B cell (primary cell): ENCODE data around the gene SLC13A3. TPM values are rescaled to one million over a fixed set of nuclear protein-coding genes. Genes with fewer than 3 reads are reported as not detected.

ENCODE experiments used
- ATAC-seq: fragments of 200-7000 bp; cut with Tn5 transposase; one replicate; pipeline ENCODE4 v1.10.0; 2021; ENCODE audit warnings: low read depth, mild to moderate bottlenecking, moderate number of reproducible peaks, moderate library complexity
- CTCF ChIA-PET: fragments of 350-600 bp; sonication (Branson Sonifier 250); formaldehyde crosslinking; loops from one replicate; lab custom pipeline; 2021; ENCODE audit warnings: antibody characterized with exemption, inconsistent platforms; lab: Charles Lee
- POLR2A ChIA-PET: fragments of 350-600 bp; sonication (Branson Sonifier 250); formaldehyde crosslinking; loops from one replicate; lab custom pipeline; 2021; ENCODE audit warnings: antibody characterized with exemption; lab: Charles Lee
- DNase-seq: peaks from one replicate; pipeline ENCODE4 v3.0.0; 2013
- H2AFZ ChIP-seq: 2 replicates; pipeline ENCODE4 v1.6.1; 2012; ENCODE audit warnings: mild to moderate bottlenecking, low read depth, low read length; ENCODE audit not compliant: insufficient read depth, poor library complexity, severe bottlenecking
- H3K27ac ChIP-seq, 2 donors: 1 replicate in 1 of 2; 2 replicates in 1 of 2; pipeline ENCODE4 v1.5.1; 2012 to 2013; ENCODE audit warnings: low read length in 2 of 2, mild to moderate bottlenecking in 2 of 2, moderate library complexity in 1 of 2
- H3K27me3 ChIP-seq, 4 experiments: fragments of 200-600 bp in 1 of 4; sonication (generic) in 1 of 4; replicated peaks in 1 of 4; 1 replicate in 2 of 4; 2 replicates in 2 of 4; pipeline versions ENCODE4 v1.6.1 to v1.7.0; 2013 to 2016; ENCODE audit warnings: low read length in 3 of 4, mild to moderate bottlenecking in 2 of 4, mixed read lengths in 1 of 4, moderate library complexity in 1 of 4; ENCODE audit not compliant: insufficient read depth in 4 of 4, control insufficient read depth in 3 of 4; ENCODE audit errors: control extremely low read depth in 1 of 4
- H3K36me3 ChIP-seq, 2 experiments: replicated peaks in 1 of 2; 1 replicate in 1 of 2; 2 replicates in 1 of 2; pipeline versions ENCODE4 v1.6.1 to v1.7.1; 2013; ENCODE audit warnings: low read length in 1 of 2; ENCODE audit not compliant: insufficient read depth in 2 of 2, control insufficient read depth in 1 of 2; ENCODE audit errors: control extremely low read depth in 1 of 2, extremely low read depth in 1 of 2
- H3K4me1 ChIP-seq, 2 donors: fragments of 200-600 bp in 1 of 2; sonication (generic) in 1 of 2; 1 replicate in 1 of 2; 2 replicates in 1 of 2; pipeline versions ENCODE4 v1.5.1 to v1.6.1; 2013 to 2017; ENCODE audit warnings: low read length in 2 of 2; ENCODE audit not compliant: control insufficient read depth in 2 of 2, insufficient read depth in 2 of 2
- H3K4me2 ChIP-seq: replicated peaks from 2 replicates; pipeline ENCODE3; 2012; ENCODE audit warnings: mild to moderate bottlenecking, low read depth, low read length; ENCODE audit not compliant: poor library complexity, severe bottlenecking
- H3K4me3 ChIP-seq, 5 experiments: fragments of 200-600 bp in 1 of 5; sonication (generic) in 1 of 5; 1 replicate in 3 of 5; 2 replicates in 2 of 5; pipeline versions ENCODE4 v1.5.1 to v1.7.0; 2011 to 2016; ENCODE audit warnings: low read length in 4 of 5, mild to moderate bottlenecking in 4 of 5, low read depth in 2 of 5, control low read depth in 1 of 5, moderate library complexity in 1 of 5; ENCODE audit not compliant: insufficient read depth in 1 of 5; ENCODE audit errors: control extremely low read depth in 1 of 5, extremely low read depth in 1 of 5
- H3K79me2 ChIP-seq: fragments of 200-600 bp; sonication (generic); one replicate; pipeline ENCODE4 v1.6.0; 2016; ENCODE audit warnings: low read length; ENCODE audit not compliant: control insufficient read depth, insufficient read depth
- H3K9ac ChIP-seq: fragments of 200-600 bp; sonication (generic); 2 replicates; pipeline ENCODE4 v1.6.1; 2017; ENCODE audit warnings: mild to moderate bottlenecking, low read length, moderate library complexity
- H3K9me3 ChIP-seq, 3 donors: one replicate each; pipeline versions ENCODE4 v1.6.1 to v1.7.1; 2013; ENCODE audit warnings: low read length in 2 of 3; ENCODE audit not compliant: control insufficient read depth in 2 of 3, insufficient read depth in 1 of 3; ENCODE audit errors: control extremely low read depth in 1 of 3
- H4K20me1 ChIP-seq: 2 replicates; pipeline ENCODE4 v1.6.0; 2012; ENCODE audit warnings: mild to moderate bottlenecking, low read length; ENCODE audit not compliant: insufficient read depth, control insufficient read depth, poor library complexity, severe bottlenecking
- H3K27ac Mint-ChIP-seq: one replicate; pipeline ENCODE4 v1.8.0; 2021; ENCODE audit warnings: mixed read lengths
- H3K27me3 Mint-ChIP-seq: one replicate; pipeline ENCODE4 v1.8.0; 2021; ENCODE audit warnings: mixed read lengths
- H3K4me1 Mint-ChIP-seq: one replicate; pipeline ENCODE4 v1.8.0; 2021; ENCODE audit warnings: mixed read lengths
- H3K4me3 Mint-ChIP-seq: one replicate; pipeline ENCODE4 v1.8.0; 2021; ENCODE audit warnings: mixed read lengths
- H3K9me3 Mint-ChIP-seq: one replicate; pipeline ENCODE4 v1.8.0; 2022; ENCODE audit warnings: mixed read lengths; ENCODE audit not compliant: insufficient read depth
- EZH2 ChIP-seq: IDR thresholded peaks from 2 replicates; pipeline ENCODE4 v1.6.1; 2012; ENCODE audit warnings: borderline replicate concordance, low read depth, mild to moderate bottlenecking, moderate library complexity, low read length; ENCODE audit not compliant: insufficient read depth, poor library complexity, severe bottlenecking
- WGBS: methylation state at CpG from one replicate; pipeline ENCODE4 v1.1.5; 2013; ENCODE audit warnings: missing lambda C conversion rate; ENCODE audit not compliant: insufficient coverage; 5-methylcytosine and 5-hydroxymethylcytosine counted together
- intact Hi-C: fragments of 100-400 bp; cut with micrococcal nuclease; formaldehyde crosslinking; loops from one replicate; pipeline ENCODE4 v1.10.0; 2022
- polyA plus RNA-seq: library from polyadenylated mRNA; depleted of rRNA; stranded (reverse); fragments of >200 nt; gene quantifications from 2 replicates; pipeline ENCODE4 v1.2.3, GENCODE V29; 2012
- total RNA-seq, 2 donors: library from RNA; stranded (reverse); fragments of 120-200 nt in 1 of 2; gene quantifications; 1 replicate in 1 of 2; 2 replicates in 1 of 2; pipeline versions ENCODE4 v1.2.3 to v1.2.4, GENCODE V29; 2013 to 2022
- TF ChIP-seq, protein P1 (sequence below): fragments of 200-600 bp; IDR thresholded peaks from one replicate; pipeline ENCODE4 v1.8.0; 2022; ENCODE audit warnings: antibody characterized with exemption, mild to moderate bottlenecking

Gene SLC13A3
- total and polyA plus RNA-seq, 2 donors (not counting 1 experiment from before 2014, with no cell fraction given) = 0.09 to 0.20 TPM

DNA sequence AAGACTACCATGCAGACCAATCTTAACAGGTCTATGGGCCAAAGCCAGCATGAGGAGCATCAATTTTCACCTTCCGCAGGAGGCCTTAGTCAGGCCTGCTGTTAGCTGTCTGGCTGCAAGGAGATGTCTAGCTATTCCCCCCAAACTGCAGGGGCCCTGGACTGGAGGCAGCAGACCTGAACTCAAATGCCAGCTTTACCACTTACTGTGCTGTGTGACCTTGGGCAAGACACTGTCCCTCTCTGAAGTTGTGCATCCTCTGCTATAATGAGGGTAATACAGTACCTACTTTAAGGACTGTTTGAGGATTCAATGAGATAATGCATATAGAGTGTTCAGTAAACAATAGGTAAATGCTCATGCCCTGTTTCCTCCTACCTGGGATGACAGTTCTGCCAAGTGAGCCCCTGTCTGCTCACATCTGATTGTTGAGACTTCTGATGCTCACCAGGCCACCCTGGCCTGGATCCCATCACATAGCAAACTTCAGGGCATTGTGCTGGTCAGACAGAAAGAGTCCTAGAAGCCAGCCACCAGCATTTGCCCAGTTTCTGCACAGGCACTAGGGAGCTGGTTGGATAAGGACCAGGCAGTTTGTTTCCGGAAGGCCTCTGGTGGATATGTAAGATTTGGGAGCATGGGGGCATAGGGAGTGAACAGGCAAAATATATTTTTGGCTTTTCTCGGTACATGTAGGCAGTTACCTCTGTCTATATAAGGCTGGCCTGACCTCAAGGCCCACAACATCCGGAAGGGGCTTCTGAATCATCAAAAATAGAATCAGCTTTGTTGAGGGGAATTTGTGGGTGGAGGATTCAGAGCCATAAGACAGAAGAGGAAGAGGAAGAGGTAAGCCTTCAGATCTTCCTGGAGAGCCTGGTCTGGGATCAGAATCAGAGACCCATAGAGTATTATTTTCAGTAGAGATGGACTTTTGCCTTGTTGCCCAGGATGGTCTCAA lies 98.5 kb downstream of the SLC13A3 start:
- 27% methylated on average over 4 of the region's 4 CpGs for WGBS
- Mint-ChIP-seq H3K9me3 (no peaks in the 10 kb centered on the region), H3K27ac (peak overlapping the region; percentile 22), H3K27me3 (no peaks in the 10 kb centered on the region), H3K4me1 (peaks cover 51% of the 10 kb centered on the region), H3K4me3 (peak overlapping the region; percentile 53)
- Histone ChIP-seq H3K4me2 (peak overlapping the region; percentile 79), H3K27ac (peak overlapping the region in 1 of 2 donors; percentile 19), H3K9ac (peak overlapping the region; percentile 55), H3K4me3 (peak overlapping the region in 3 of 5 experiments; percentile 8 to 23 (median 13)), H3K9me3 (no peaks in the 10 kb centered on the region), H3K79me2 (no peaks in the 10 kb centered on the region), H2AFZ (peak overlapping the region; percentile 34), H3K36me3 (no peaks in the 10 kb centered on the region), H4K20me1 (no peaks in the 10 kb centered on the region), H3K4me1 (peaks cover 53 to 61% of the 10 kb centered on the region in 2 donors), H3K27me3 (no peaks in the 10 kb centered on the region)
- ChIA-PET CTCF (interaction anchor here (1.6 to 3.2 kb wide), 3 partner anchors 8 to 128 kb away, joined by 4 to 13 read pairs (median 4); no protein-coding TSS in a partner anchor), POLR2A (no interaction called here)
- DNase-seq = peak; percentile 56
- intact Hi-C loops = no loop called here
- TF ChIP-seq EZH2 = no peak
- TF ChIP-seq, protein P1, sequence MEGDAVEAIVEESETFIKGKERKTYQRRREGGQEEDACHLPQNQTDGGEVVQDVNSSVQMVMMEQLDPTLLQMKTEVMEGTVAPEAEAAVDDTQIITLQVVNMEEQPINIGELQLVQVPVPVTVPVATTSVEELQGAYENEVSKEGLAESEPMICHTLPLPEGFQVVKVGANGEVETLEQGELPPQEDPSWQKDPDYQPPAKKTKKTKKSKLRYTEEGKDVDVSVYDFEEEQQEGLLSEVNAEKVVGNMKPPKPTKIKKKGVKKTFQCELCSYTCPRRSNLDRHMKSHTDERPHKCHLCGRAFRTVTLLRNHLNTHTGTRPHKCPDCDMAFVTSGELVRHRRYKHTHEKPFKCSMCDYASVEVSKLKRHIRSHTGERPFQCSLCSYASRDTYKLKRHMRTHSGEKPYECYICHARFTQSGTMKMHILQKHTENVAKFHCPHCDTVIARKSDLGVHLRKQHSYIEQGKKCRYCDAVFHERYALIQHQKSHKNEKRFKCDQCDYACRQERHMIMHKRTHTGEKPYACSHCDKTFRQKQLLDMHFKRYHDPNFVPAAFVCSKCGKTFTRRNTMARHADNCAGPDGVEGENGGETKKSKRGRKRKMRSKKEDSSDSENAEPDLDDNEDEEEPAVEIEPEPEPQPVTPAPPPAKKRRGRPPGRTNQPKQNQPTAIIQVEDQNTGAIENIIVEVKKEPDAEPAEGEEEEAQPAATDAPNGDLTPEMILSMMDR = no peak
- peak; percentile 70 for ATAC-seq
